Loucy (cell line): ENCODE measurements around the gene SHROOM2.

ENCODE experiments used
- H2AFZ ChIP-seq: fragments of 200-600 bp; sonication (generic); 2 replicates; pipeline ENCODE4 v1.6.0; 2016; ENCODE audit warnings: antibody characterized with exemption, mild to moderate bottlenecking, low read length, moderate library complexity
- H3F3A ChIP-seq: fragments of 200-600 bp; 2 replicates; pipeline ENCODE4 v1.6.0; 2016; ENCODE audit warnings: antibody characterized with exemption, low read depth, mild to moderate bottlenecking
- H3K27me3 ChIP-seq: fragments of 200-600 bp; sonication (generic); 2 replicates; pipeline ENCODE4 v1.6.1; 2014; ENCODE audit warnings: low read length, mild to moderate bottlenecking; ENCODE audit not compliant: insufficient read depth, poor library complexity, severe bottlenecking
- H3K36me3 ChIP-seq: fragments of 200-600 bp; sonication (generic); 2 replicates; pipeline ENCODE4 v1.6.1; 2016; ENCODE audit warnings: low read length; ENCODE audit not compliant: insufficient read depth
- H3K4me1 ChIP-seq: fragments of 200-600 bp; sonication (generic); 2 replicates; pipeline ENCODE4 v1.5.1; 2014; ENCODE audit warnings: low read length, mild to moderate bottlenecking; ENCODE audit not compliant: insufficient read depth, poor library complexity, severe bottlenecking
- H3K4me2 ChIP-seq: fragments of 200-600 bp; sonication (generic); 2 replicates; pipeline ENCODE4 v1.6.0; 2014; ENCODE audit warnings: antibody characterized with exemption, low read length, low read depth, mild to moderate bottlenecking; ENCODE audit not compliant: poor library complexity, severe bottlenecking
- H3K4me3 ChIP-seq: fragments of 200-600 bp; sonication (generic); 2 replicates; pipeline ENCODE4 v1.5.1; 2014; ENCODE audit warnings: low read length, mild to moderate bottlenecking, mixed read lengths; ENCODE audit not compliant: poor library complexity, severe bottlenecking
- H3K79me2 ChIP-seq: fragments of 200-600 bp; sonication (generic); 2 replicates; pipeline ENCODE4 v1.6.1; 2014; ENCODE audit warnings: low read length; ENCODE audit not compliant: insufficient read depth
- H3K9ac ChIP-seq: fragments of 200-600 bp; sonication (generic); 2 replicates; pipeline ENCODE4 v1.6.0; 2014; ENCODE audit warnings: mild to moderate bottlenecking, low read depth, low read length, moderate library complexity; ENCODE audit not compliant: poor library complexity, severe bottlenecking
- H3K9me2 ChIP-seq: fragments of 200-600 bp; sonication (generic); replicated peaks from 2 replicates; pipeline ENCODE4 v1.6.1; 2016; ENCODE audit warnings: low read depth, low read length, mixed read lengths
- H3K9me3 ChIP-seq: fragments of 200-600 bp; sonication (generic); 2 replicates; pipeline ENCODE4 v1.6.1; 2014; ENCODE audit warnings: mild to moderate bottlenecking, antibody characterized with exemption, low read length, low read depth; ENCODE audit not compliant: insufficient read depth
- H4K20me1 ChIP-seq: fragments of 200-600 bp; sonication (generic); 2 replicates; pipeline ENCODE4 v1.6.0; 2014; ENCODE audit warnings: antibody characterized with exemption, low read length, mild to moderate bottlenecking; ENCODE audit not compliant: insufficient read depth, poor library complexity, severe bottlenecking
- CTCF ChIP-seq: fragments of 200-600 bp; sonication (generic); conservative IDR thresholded peaks from 2 replicates; pipeline ENCODE4 v1.5.1; 2014; ENCODE audit warnings: mild to moderate bottlenecking, antibody characterized with exemption, low read length
- EZH2phosphoT487 ChIP-seq: fragments of 200-600 bp; IDR thresholded peaks from 2 replicates; pipeline ENCODE4 v1.6.1; 2018; ENCODE audit warnings: antibody characterized with exemption, mild to moderate bottlenecking, moderate library complexity, borderline replicate concordance

Gene SHROOM2

GRCh38 chrX:9867753-9868152 lies 81.5 kb downstream of the SHROOM2 start:
- Histone ChIP-seq H2AFZ (no peak overlapping the region), H3K9me2 (no peaks in the 10 kb centered on the region), H3K4me3 (no peak overlapping the region), H3K27me3 (no peaks in the 10 kb centered on the region), H3K36me3 (no peaks in the 10 kb centered on the region), H3K9ac (no peak overlapping the region), H4K20me1 (no peaks in the 10 kb centered on the region), H3K9me3 (no peaks in the 10 kb centered on the region), H3K4me2 (no peak overlapping the region), H3F3A (no peaks in the 10 kb centered on the region), H3K79me2 (no peaks in the 10 kb centered on the region), H3K4me1 (no peaks in the 10 kb centered on the region)
- no peak for TF ChIP-seq EZH2phosphoT487
- no peak for TF ChIP-seq CTCF

GRCh38 chrX:9871701-9872268 lies 85.6 kb downstream of the SHROOM2 start:
- H3K27me3 ChIP-seq: no peaks in the 10 kb centered on the region
- TF ChIP-seq EZH2phosphoT487 (no peak), CTCF (no peak)
- no peaks in the 10 kb centered on the region for H4K20me1 ChIP-seq
- H3K9me2 ChIP-seq: no peaks in the 10 kb centered on the region
- H3K9me3 ChIP-seq: no peaks in the 10 kb centered on the region
- no peak overlapping the region for H3K9ac ChIP-seq
- H3K4me3 ChIP-seq: no peak overlapping the region
- H2AFZ ChIP-seq: no peak overlapping the region
- H3K79me2 ChIP-seq: no peaks in the 10 kb centered on the region
- H3K36me3 ChIP-seq: no peaks in the 10 kb centered on the region
- no peaks in the 10 kb centered on the region for H3F3A ChIP-seq
- H3K4me2 ChIP-seq: no peak overlapping the region
- peaks cover 6% of the 10 kb centered on the region for H3K4me1 ChIP-seq

- no peaks in the 10 kb centered on the region for H3F3A ChIP-seq
- no peaks in the 10 kb centered on the region for H3K27me3 ChIP-seq
- no peak overlapping the region for H3K4me2 ChIP-seq
- no peaks in the 10 kb centered on the region for H3K36me3 ChIP-seq
- H3K4me3 ChIP-seq: no peak overlapping the region
- H3K4me1 ChIP-seq: peaks cover 6% of the 10 kb centered on the region
- H3K79me2 ChIP-seq: no peaks in the 10 kb centered on the region
- no peaks in the 10 kb centered on the region for H3K9me3 ChIP-seq
- no peaks in the 10 kb centered on the region for H3K9me2 ChIP-seq
- H4K20me1 ChIP-seq: no peaks in the 10 kb centered on the region
- no peak overlapping the region for H3K9ac ChIP-seq
- TF ChIP-seq CTCF (no peak), EZH2phosphoT487 (no peak)
- H2AFZ ChIP-seq: no peak overlapping the region
Measured at GRCh38 chrX:9873360-9873759, 87.1 kb downstream of the SHROOM2 start.
